SH-SY5Y (cell line): Measurements from ENCODE around the gene MEAK7.

ENCODE experiments used
- GATA2 ChIP-seq: IDR thresholded peaks from 2 replicates; pipeline ENCODE4 v1.6.1; 2011; ENCODE audit warnings: mild to moderate bottlenecking, low read depth, low read length
- GATA3 ChIP-seq: IDR thresholded peaks from 2 replicates; pipeline ENCODE4 v1.6.1; 2011; ENCODE audit warnings: low read depth, mild to moderate bottlenecking, low read length, moderate library complexity

DNA sequence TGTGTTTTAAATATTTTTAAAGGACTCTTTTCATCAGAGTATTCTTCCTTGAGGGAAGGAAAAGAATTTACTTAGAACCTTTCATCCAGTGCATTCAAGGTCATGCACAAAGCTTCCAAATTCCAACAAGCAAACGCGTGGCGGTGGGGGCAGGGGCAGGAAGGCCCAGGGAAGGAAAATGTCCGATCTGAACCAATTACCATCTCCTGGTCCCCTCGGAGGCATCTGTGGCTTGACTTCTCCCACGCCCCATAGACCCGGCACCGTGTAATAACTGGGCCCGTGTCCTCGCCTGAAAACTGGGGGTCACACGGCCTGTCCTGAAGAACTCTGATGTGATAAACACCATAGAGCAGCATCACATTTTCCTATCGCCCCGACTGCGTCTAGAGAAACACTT is 18.3 kb downstream of the MEAK7 start:
- no peak for TF ChIP-seq GATA3
- TF ChIP-seq GATA2, result no peak
